Measurements from ENCODE around the gene SARS1. TPM values are rescaled to one million over a fixed set of nuclear protein-coding genes. Genes with fewer than 3 reads are reported as not detected.

The SARS1 gene
- total RNA-seq, 1 donor from 2014 or later: 118 TPM

GRCh38 chr1:109210058-109210457 lies 3.7 kb upstream of the SARS1 start:
- TF ChIP-seq EZH2phosphoT487 (IDR thresholded peaks at IDR 0.05): no peak
- TF ChIP-seq CTCF (IDR thresholded peaks at IDR 0.05): no peak
- no peak for TF ChIP-seq EZH2 (IDR thresholded peaks at IDR 0.05)
- Mint-ChIP-seq H3K27me3 (ENCODE audit: insufficient read depth, low read depth) (no peaks in the 10 kb centered on the region), H3K4me1 (peaks cover 15% of the 10 kb centered on the region), H3K9me3 (no peaks in the 10 kb centered on the region), H3K27ac (no peak overlapping the region), H3K4me3 (no peak overlapping the region), H3K36me3 (no peaks in the 10 kb centered on the region)
- Histone ChIP-seq H4K20me1 (ENCODE audit: low read depth) (peaks cover 7% of the 10 kb centered on the region), H3K27me3 (no peaks in the 10 kb centered on the region), H3K4me2 (no peak overlapping the region), H3K36me3 (no peaks in the 10 kb centered on the region), H3K4me1 (peaks cover 9% of the 10 kb centered on the region), H3K4me3 (no peak overlapping the region), H3K9me3 (ENCODE audit: low read depth) (no peaks in the 10 kb centered on the region), H3K9ac (no peak overlapping the region), H3F3A (ENCODE audit: low read depth) (peaks cover 8% of the 10 kb centered on the region), H3K27ac (no peak overlapping the region), H2AFZ (replicated peaks) (no peak overlapping the region), H3K79me2 (ENCODE audit: low read depth) (peaks cover 13% of the 10 kb centered on the region)
- DNase-seq (ENCODE audit: low spot score): no peak

- H3K4me3 ChIP-seq: peak overlapping the region; percentile 98
- H3K4me2 ChIP-seq: peak overlapping the region; percentile 97
- H3K79me2 ChIP-seq (ENCODE audit: low read depth): peaks cover 46% of the 10 kb centered on the region
- H3K4me3 Mint-ChIP-seq: peak overlapping the region; percentile 88
- H3K9ac ChIP-seq: no peak overlapping the region
- H3K27ac ChIP-seq: no peak overlapping the region
- no peaks in the 10 kb centered on the region for H3K36me3 ChIP-seq
- no peaks in the 10 kb centered on the region for H3K9me3 Mint-ChIP-seq
- peaks cover 3% of the 10 kb centered on the region for H3K36me3 Mint-ChIP-seq
- H3K4me1 Mint-ChIP-seq: peaks cover 23% of the 10 kb centered on the region
- peak overlapping the region; percentile 59 for H2AFZ ChIP-seq (replicated peaks)
- no peak for TF ChIP-seq CTCF (IDR thresholded peaks at IDR 0.05)
- no peak for TF ChIP-seq EZH2phosphoT487 (IDR thresholded peaks at IDR 0.05)
- TF ChIP-seq EZH2 (IDR thresholded peaks at IDR 0.05): no peak
- H3K4me1 ChIP-seq: peaks cover 13% of the 10 kb centered on the region
- peaks cover 8% of the 10 kb centered on the region for H3F3A ChIP-seq (ENCODE audit: low read depth)
- no peaks in the 10 kb centered on the region for H3K27me3 Mint-ChIP-seq (ENCODE audit: insufficient read depth, low read depth)
- no peak for DNase-seq (ENCODE audit: low spot score)
- H3K27ac Mint-ChIP-seq: no peak overlapping the region
- H3K27me3 ChIP-seq: no peaks in the 10 kb centered on the region
- peaks cover 21% of the 10 kb centered on the region for H4K20me1 ChIP-seq (ENCODE audit: low read depth)
- H3K9me3 ChIP-seq (ENCODE audit: low read depth): no peaks in the 10 kb centered on the region
Measured at GRCh38 chr1:109213345-109213823, 334 bp upstream of the SARS1 start.

DNA sequence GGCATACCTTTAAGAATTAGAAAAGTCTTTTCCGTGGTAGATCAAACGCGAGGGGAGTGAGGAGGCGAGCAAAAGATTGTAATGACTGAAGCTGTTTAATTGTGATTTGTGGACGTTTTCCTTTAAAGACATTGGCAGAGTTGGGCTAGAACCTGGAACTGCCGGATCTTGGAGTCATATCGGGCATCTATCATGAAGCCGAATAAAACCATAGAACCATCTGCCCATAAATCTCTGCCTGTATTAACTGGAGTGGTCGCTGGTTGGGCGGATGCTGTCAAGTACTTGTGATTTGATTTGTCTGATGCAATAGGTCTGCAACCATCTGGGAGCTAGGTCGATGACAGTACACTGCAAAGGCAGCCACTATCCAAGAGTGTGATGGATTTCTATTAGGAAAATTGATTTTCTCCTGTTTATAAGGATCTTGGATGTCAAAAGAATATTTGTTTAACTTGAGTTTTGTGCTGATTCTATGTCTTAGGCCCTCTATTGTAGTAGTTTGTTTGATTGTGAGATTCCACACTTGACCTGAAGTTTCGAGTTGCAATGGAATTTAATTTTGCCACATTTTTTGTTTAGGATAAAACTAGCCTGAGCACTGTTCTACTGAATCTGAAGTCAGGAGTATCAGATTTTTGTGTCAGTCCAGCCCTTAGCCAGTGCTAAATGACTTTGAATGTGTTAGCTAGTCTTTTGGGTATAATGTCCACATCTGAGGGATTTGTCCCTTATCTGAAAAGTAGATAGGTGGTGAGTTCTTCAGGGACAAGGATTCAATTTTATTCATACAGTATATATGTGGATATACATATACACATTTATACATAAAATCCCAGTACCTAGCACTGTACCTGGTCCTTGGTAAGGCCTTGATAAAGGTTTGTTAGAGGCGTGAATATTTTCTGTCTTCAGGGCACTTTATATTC lies 1.2 kb downstream of the SARS1 start:
- H4K20me1 ChIP-seq (ENCODE audit: low read depth): peaks cover 21% of the 10 kb centered on the region

More for the DNA sequence above, 1.2 kb downstream of the SARS1 start:
- peaks cover 8% of the 10 kb centered on the region for H3F3A ChIP-seq (ENCODE audit: low read depth)
- DNase-seq (ENCODE audit: low spot score): no peak
- no peaks in the 10 kb centered on the region for H3K27me3 ChIP-seq
- H2AFZ ChIP-seq (replicated peaks): no peak overlapping the region
- TF ChIP-seq EZH2phosphoT487 (IDR thresholded peaks at IDR 0.05) (no peak), EZH2 (IDR thresholded peaks at IDR 0.05) (no peak), CTCF (IDR thresholded peaks at IDR 0.05) (no peak)
- H3K4me3 ChIP-seq: peak overlapping the region; percentile 98
- peaks cover 13% of the 10 kb centered on the region for H3K4me1 ChIP-seq
- H3K27ac Mint-ChIP-seq: peak overlapping the region; percentile 39
- no peak overlapping the region for H3K27ac ChIP-seq
- no peaks in the 10 kb centered on the region for H3K27me3 Mint-ChIP-seq (ENCODE audit: insufficient read depth, low read depth)
- H3K9ac ChIP-seq: peak overlapping the region; percentile 71
- peaks cover 23% of the 10 kb centered on the region for H3K4me1 Mint-ChIP-seq
- no peaks in the 10 kb centered on the region for H3K9me3 ChIP-seq (ENCODE audit: low read depth)
- H3K9me3 Mint-ChIP-seq: no peaks in the 10 kb centered on the region
- H3K4me3 Mint-ChIP-seq: peak overlapping the region; percentile 88
- H3K36me3 Mint-ChIP-seq: peaks cover 8% of the 10 kb centered on the region
- peak overlapping the region; percentile 97 for H3K4me2 ChIP-seq
- H3K36me3 ChIP-seq: no peaks in the 10 kb centered on the region
- peaks cover 60% of the 10 kb centered on the region for H3K79me2 ChIP-seq (ENCODE audit: low read depth)

Data from neural progenitor cell (in vitro differentiated cells).